NK-92 (cell line): ENCODE measurements around the gene WWTR1.

Source experiments
- DNase-seq: peaks from one replicate; lab custom pipeline; 2025; ENCODE audit not compliant: unreplicated experiment; lab: John Stamatoyannopoulos, UW

Gene WWTR1

GRCh38 chr3:149657926-149658743 is at the start of gene WWTR1:
TSS of gene WWTR1 (minus strand) at chr3:149658025. CDS start at chr3:149657306, 719 bp downstream.
- no peak for DNase-seq

GRCh38 chr3:149706905-149707304 is 49.1 kb upstream of the WWTR1 start:
- DNase-seq: no peak

- DNase-seq: no peak
These were observed 47.6 kb upstream of the WWTR1 start for GRCh38 chr3:149705416-149705815.

- no peak for DNase-seq
These were observed 45.6 kb upstream of the WWTR1 start for GRCh38 chr3:149703466-149703865.

- no peak for DNase-seq
These were observed 45.0 kb upstream of the WWTR1 start for GRCh38 chr3:149702691-149703441.

- no peak for DNase-seq
These were observed 44.1 kb upstream of the WWTR1 start for GRCh38 chr3:149701977-149702350.

- DNase-seq: no peak
These were observed 43.6 kb upstream of the WWTR1 start for GRCh38 chr3:149701206-149701976.

- no peak for DNase-seq
These were observed 30.4 kb upstream of the WWTR1 start for GRCh38 chr3:149688122-149688757.

GRCh38 chr3:149686996-149687395 is 29.2 kb upstream of the WWTR1 start:
- DNase-seq: no peak

GRCh38 chr3:149678351-149678950 is 20.6 kb upstream of the WWTR1 start:
- no peak for DNase-seq

- no peak for DNase-seq
These were observed 15.6 kb upstream of the WWTR1 start for GRCh38 chr3:149673393-149673792.

GRCh38 chr3:149670742-149671492 is 13.1 kb upstream of the WWTR1 start:
- DNase-seq: no peak

- no peak for DNase-seq
These were observed 9.8 kb upstream of the WWTR1 start for GRCh38 chr3:149667576-149667975.

- DNase-seq: no peak
These were observed 6.1 kb upstream of the WWTR1 start for GRCh38 chr3:149663966-149664365.

GRCh38 chr3:149662240-149662887 is 4.5 kb upstream of the WWTR1 start:
- no peak for DNase-seq

- DNase-seq: no peak
These were observed 2.6 kb upstream of the WWTR1 start for GRCh38 chr3:149660462-149660861.

- no peak for DNase-seq
These were observed 1.1 kb upstream of the WWTR1 start for GRCh38 chr3:149658744-149659497.

GRCh38 chr3:149657321-149657925 is 402 bp downstream of the WWTR1 start:
- DNase-seq: no peak
